HT1080 (cell line): Measurements from ENCODE around the gene CPD. TPM values are rescaled to one million over a fixed set of nuclear protein-coding genes. Genes with fewer than 3 reads are reported as not detected.
"Not testable (repeated sequence)": the region's sequence is repeated elsewhere in the genome, so short reads cannot be mapped to it uniquely, and the experiment has no call there.

Experiments used
- DNase-seq: peaks from one replicate; pipeline ENCODE4 v3.0.0-alpha.2; 2015; ENCODE audit warnings: low read depth
- polyA plus RNA-seq, 2 experiments: library from polyadenylated mRNA; depleted of rRNA; stranded (reverse); fragments of >200 nt; gene quantifications; 2 replicates each; pipeline ENCODE4 v1.2.3, GENCODE V29; 2015
- total RNA-seq: library from RNA; depleted of rRNA; stranded (reverse); fragments of >200 nt; shearing (Covaris generic); gene quantifications from 2 replicates; pipeline ENCODE4 v1.2.3, GENCODE V29; 2014; rRNA removed

CPD gene
- total RNA-seq, result 30.8 and 55.9 TPM in 2 replicates
- polyA plus RNA-seq (2015; cell fraction: cytosol; rRNA removed), result 12.7 and 15.7 TPM in 2 replicates
- polyA plus RNA-seq (2015; cell fraction: nucleus; rRNA removed), result 44.5 and 44.6 TPM in 2 replicates

DNA sequence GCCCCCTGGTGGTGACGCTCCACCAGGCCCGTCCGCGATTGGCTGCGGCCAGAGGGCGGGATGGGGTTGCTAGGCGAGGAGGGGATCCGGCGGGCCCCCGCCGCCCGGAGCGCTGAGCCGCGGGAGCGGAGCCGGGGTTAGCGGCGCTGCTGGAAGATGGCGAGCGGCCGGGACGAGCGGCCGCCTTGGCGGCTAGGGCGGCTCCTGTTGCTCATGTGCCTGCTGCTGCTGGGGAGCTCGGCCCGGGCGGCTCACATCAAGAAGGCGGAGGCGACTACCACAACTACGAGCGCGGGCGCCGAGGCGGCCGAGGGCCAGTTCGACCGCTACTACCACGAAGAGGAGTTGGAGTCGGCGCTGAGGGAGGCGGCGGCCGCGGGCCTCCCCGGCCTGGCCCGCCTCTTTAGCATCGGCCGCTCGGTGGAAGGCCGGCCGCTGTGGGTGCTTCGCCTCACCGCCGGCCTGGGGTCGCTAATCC is at the start of gene CPD:
Gene CPD (plus strand): TSS at position 103 of the 478 bp plus-strand sequence. CDS start 54 bp downstream, at position 157.
- DNase-seq, result peak; percentile 92

GRCh38 chr17:30332057-30332542 is 46.6 kb upstream of the CPD start:
- peak; percentile 87 for DNase-seq

- no peak for DNase-seq
These were observed 45.0 kb upstream of the CPD start, which contains the start of gene TMIGD1 for GRCh38 chr17:30333503-30334360. Gene TMIGD1 (minus strand): TSS chr17:30334057. CDS start chr17:30332133, 1,924 bp downstream.

DNA sequence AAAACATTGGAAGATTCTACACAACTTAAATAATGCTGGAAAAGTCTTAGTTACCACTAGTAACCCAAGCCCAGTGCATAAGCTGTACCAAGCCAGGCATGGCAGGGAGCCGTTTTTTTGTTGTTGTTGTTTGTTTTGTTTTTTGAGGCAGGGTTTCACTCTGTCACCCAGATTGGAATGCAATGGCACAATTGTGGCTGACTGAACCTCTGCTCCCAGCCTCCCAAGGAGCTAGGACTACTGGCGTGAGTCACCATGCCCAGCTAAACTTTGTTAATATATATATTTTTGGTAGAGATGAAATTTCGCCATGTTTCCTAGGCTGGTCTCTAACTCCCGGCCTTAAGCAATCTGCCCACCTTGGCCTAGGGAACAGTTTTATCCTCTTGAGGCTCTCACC is 44.3 kb upstream of the CPD start:
- no peak for DNase-seq

DNA sequence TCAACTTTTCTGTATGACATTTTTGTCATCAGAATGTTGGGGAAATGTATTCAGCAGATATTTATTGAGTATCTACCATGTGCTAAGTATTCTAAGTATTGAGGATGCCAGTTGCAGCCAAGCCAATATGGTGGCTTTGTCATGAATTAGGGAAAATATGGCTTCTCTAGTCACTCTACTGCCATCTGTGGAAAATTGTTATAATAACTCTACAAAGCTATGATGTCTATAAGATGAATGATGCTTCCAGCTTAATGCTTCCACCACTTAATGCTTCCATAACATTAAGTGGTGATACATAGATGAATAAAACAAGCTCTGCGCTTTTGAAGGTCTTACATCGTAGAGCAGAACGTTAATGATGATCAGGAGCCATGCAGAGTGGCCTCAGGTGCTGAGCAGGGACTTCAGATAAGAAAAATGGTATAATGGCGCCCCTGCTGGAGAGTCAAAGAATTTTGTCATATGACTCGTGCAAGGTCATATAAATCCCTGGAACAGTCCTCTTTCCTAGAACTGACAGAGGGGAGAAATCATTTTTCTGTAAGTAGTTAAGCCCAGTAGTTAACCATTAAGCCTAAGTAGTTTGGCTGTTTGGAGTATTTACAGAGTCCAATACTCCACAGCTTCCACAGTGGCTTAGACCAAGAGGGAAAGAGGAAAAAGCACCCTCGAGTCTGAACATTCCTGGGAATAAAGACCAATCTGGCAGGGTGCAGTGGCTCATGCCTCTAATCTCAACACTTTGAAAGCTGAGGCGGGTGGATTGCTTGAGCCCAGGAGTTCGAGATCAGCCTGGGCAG is 42.2 kb upstream of the CPD start:
- DNase-seq, result peak; percentile 73

- no peak for DNase-seq
These were observed 41.2 kb upstream of the CPD start for GRCh38 chr17:30337393-30337999.

DNA sequence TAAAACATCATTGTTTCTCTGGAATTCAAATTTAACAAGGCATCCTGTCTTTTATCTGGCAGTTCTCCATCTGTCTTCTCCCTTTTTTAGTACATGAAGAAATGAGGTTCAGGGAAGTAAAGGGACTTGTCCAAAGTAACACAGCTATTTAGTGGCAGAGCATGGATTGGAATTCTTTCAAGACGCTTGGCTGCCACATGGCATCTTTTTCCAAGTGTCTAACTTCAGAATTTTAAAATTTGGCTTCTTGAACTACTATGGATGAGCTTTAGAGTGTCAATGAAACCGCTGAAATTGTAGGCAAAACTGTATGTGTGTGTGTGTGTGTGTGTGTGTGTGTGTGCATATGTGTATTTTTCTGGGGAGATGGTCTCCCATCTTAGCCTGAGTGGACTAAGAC is 39.6 kb upstream of the CPD start:
- DNase-seq, result no peak

DNA sequence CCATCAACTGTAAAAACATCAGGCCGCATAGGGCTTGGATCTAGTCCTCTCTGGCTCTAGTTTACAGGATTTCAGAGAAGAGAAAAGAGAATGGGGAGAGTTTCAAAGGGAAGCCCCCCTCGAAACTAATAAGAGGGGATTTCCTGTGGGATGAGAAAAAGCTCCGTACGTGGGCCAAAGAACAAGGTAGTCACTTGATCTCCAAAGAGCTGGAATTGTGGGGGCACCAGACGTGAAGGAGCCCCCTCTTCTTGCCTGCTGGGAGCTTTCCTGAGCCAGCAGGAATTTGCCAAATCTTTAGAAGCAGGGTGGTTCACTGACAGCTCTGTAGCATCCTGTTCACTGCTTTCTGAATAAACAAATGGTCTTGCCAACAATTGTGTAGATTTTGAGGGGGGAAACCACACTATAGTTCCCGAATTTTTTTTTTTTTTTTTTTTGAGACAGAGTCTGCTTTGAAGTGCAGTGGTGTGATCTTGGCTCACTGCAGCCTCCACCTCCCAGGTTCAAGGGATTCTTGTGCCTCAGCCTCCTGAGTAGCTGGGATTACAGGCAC is 37.8 kb upstream of the CPD start:
- peak; percentile 23 for DNase-seq

DNA sequence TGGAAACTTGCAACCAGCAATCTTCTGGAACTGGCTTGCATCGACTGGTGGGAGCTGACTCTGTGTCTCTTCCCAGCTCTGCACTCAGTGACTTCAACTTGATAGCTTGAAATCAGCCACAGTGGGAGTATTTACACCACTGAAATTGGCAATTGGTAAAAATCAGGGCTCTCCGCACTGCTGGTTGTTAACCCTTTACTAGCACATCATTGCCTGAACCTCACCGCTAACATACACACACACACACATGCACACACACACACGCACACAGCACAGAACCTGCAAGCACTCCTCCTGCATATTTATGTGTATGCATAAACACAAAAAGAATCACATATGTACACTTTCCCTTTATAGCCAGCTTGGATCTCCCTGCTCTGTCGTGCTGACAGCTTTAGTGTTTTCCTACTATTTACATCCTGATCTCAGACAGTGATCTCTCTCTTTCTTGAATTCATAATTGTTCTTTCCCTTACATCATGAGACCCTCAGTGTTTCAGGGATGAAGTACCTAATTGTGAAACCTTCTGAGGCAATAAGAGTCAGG is 37.0 kb upstream of the CPD start:
- no peak for DNase-seq

DNA sequence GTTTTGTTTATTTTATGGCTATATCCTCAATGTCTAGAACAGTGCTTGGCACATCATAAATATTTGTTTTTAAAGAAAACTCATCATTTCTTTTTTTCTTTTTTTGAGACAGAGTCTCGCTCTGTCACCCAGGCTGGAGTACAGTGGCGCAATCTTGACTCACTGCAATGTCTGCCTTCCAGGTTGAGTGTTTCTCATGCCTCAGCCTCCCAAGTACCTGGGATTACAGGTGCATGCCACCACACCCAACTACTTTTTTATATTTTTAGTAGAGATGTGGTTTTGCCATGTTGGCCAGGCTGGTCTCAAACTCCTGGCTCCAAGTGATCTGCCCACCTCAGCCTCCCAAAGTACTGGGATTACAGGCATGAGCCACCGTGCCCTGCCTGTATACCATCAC is 35.5 kb upstream of the CPD start:
- not testable (repeated sequence) for DNase-seq

- no peak for DNase-seq
These were observed 34.9 kb upstream of the CPD start for GRCh38 chr17:30343796-30344195.

DNA sequence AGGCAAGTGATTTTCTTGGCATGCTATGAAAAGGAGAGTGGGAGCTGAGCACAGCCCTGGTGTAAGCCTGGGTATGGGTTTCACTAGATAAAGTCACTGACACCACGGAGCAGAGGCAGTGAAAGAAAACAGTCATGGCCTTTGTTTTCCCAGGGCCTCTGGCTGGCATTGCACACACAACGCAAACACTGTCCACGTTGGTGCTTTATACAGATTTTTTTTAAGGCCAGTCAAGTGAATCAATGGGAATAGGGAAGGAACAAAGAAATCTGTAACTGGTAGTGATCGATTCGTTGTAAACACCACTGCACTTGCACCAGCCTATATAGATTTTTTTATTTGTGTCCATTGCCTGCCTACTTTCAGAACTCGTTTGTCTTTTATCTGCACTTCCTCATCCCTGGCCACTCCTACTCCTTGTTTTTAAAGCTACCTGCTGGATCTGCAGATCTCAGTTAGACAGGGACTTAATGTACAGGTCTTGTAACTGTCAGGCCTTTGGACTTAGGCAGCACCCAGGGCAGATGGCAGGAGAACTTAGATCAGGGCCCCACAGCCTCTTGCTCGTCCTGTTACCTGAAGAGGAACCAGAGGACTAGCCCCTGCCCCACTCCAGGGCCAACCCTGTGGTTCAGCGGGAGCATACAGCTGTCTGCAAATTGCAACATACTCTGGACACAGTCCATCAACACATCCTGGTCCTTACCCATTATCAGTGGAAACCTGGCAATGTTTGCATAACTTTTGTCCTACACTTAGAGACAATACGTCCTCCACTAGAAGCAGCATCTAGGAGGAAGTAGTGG is 34.2 kb upstream of the CPD start:
- DNase-seq, result no peak

DNA sequence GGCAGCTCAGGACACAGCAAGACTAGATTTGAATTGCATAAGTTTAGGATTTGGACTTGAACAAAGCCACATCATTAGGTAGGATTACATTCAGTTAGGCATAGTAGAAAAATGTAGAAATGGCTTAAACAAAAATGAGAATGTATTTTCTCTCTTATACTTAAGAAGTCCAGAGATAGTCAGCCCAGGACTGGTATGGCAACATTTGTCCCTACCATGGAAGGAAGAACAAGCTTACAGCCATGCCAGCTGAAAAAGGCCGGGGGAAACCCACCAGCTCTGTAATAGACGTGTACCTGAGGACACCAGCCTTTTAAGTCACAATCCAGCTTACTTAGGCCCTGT is 33.7 kb upstream of the CPD start:
- no peak for DNase-seq

DNA sequence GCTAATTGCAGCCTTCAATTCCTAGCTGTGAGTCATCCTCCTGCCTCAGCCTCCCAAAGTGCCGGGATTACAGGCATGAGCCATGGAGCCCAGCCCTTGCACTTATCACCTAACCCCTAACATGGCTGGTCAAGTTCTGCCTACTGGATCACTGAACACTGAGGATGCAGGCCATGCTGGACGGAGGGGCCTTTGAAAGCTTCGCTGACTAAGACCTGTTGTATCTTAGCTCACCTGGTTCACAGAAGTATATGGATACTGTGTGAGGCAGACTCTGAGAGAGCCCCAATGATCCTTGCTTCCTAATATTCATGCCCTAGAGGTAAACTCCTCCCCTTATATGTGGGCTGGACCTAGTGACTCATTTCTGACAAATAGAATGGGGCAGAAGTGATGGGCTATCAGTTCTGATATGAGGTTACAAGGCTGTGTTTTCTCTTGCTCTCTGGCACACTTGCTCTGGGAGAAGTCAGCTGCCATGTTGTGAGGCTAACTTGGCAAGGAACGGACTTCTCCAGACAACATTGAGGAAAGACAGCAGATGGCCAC is 33.1 kb upstream of the CPD start:
- DNase-seq, result no peak

- DNase-seq, result no peak
These were observed 32.4 kb upstream of the CPD start for GRCh38 chr17:30346221-30346795.

- no peak for DNase-seq
These were observed 31.2 kb upstream of the CPD start for GRCh38 chr17:30347488-30347887.

DNA sequence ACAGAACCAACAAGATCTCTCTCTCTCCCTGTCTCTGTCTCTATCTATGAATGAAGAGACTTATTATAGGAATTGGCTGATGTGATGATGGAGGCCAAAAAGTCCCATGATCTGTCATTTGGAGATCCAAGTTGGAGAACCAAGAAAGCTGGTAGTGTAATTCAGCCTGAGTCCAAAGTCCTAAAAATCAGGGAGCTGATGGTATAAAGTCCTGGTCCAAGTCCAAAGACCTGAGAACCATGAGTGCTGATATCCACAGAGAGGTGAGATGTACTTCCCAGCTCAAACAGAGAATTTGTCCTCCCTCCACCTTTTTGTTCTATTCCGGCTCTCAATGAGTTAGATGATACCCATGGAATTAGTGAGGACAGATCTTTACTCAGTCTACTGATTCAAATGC is 29.5 kb upstream of the CPD start:
- DNase-seq, result no peak

DNA sequence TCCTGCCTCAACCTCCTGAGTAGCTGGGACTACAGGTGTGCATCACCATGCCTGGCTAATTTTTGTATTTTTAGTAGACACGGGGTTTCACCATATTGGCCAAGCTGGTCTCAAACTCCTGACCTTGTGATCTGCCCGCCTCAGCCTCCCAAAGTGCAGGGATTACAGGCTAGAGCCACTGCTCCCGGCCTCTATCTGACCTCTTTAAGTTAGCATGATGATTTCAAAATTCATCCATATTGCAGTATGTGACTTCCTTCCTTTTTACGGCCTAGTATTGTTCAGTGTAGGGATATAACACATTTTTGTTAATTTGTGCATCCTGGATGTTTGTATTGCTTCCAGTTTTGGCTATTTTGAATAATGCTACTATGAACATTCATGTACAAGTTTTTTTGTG is 27.5 kb upstream of the CPD start:
- not testable (repeated sequence) for DNase-seq

DNA sequence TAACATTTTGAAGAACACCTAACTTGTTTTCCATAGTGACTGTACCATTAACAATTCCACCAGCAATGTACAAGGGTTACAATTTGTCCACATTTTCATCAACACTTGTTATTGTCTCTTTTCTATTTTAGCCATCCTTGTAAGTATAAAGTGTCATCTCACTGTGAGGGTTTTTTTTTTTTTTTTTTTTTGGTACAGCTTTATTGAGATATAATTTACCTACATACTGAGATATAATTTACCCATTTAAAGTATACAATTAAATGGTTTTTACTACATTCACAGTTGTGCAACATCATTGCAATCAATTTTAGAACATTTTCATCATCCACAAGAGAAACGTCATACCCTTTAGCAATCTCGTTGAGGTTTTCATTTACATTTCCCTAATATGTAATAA is 27.0 kb upstream of the CPD start:
- DNase-seq, result no peak
